Heart left ventricle (tissue), 13 donors: ENCODE data around the gene IL31.

Experiments
- CTCF ChIP-seq, 12 donors: fragments of 200-600 bp; sonication (generic) in 4 of 12; IDR thresholded peaks; one replicate each; pipeline versions ENCODE4 v1.5.0 to v1.8.0; 2018 to 2022; ENCODE audit warnings: antibody characterized with exemption in 12 of 12, mild to moderate bottlenecking in 5 of 12
- POLR2A ChIP-seq, 2 donors: fragments of 450-650 bp; IDR thresholded peaks; one replicate each; pipeline ENCODE4 v1.6.1; 2017; ENCODE audit warnings: antibody characterized with exemption in 2 of 2, mild to moderate bottlenecking in 2 of 2, moderate library complexity in 2 of 2
- donor health status: ischemic (EF 13 %, LVEDD 7.1; RV severe dilation, severe dysfunction).
- donor health status: DM: no; HTN: yes; CAD: no.
- donor health status: DM: no; HTN: no; CAD: no.
- donor health status: ischemic (EF 25% LVEDD 6.9; RV normal size, moderate dysfunction).
- donor health status: ischemic (EF 25% LVEDD 5.7; RV mildly dilated, moderate dysfunction).
- donor health status: ischemic (EF 35%, LVEDD 5.7; RV mildly dilated, moderate dysfunction).
- donor health status: nonischemic (EF 11% LVEDD 7.7; RV severe dilation, severe dysfunction).
- donor health status: DM: yes; HTN: yes; CAD: no.
- donor health status: PGD.
- donor health status: ischemic (EF 29% LVEDD 5.4; RV normal size, mild dysfunction).
- donor health status: nonischemic (EF 23%, LVEDD 6.1; RV moderate dilation, normal function).

- TF ChIP-seq CTCF (IDR thresholded peaks at IDR 0.05) (no peak), POLR2A (IDR thresholded peaks at IDR 0.05) (no peak)
Measured at GRCh38 chr12:122137229-122137628, 36.8 kb downstream of the IL31 start.
